Caco-2 (cell line): ENCODE results near the gene CDKAL1. TPM values are rescaled to one million over a fixed set of nuclear protein-coding genes. Genes with fewer than 3 reads are reported as not detected.

ENCODE experiments used
- BruUV-seq: library from RNA; stranded (reverse); fragments of 400-500 nt; replicated peaks from 2 replicates; lab custom pipeline; 2021; lab: Mats Ljungman, UMichigan
- CTCF ChIA-PET: fragments of 300-600 bp; sonication (Branson Sonifier 250); formaldehyde crosslinking; loops from one replicate; lab custom pipeline; 2022; ENCODE audit warnings: antibody characterized with exemption; lab: Charles Lee
- POLR2A ChIA-PET: fragments of 300-600 bp; sonication (Branson Sonifier 250); formaldehyde crosslinking; loops from one replicate; lab custom pipeline; 2022; ENCODE audit warnings: antibody characterized with exemption; lab: Charles Lee
- DNase-seq, 2 experiments: peaks; one replicate each; pipeline versions ENCODE4 v3.0.0 to v3.0.0-alpha.2; 2020 to 2022
- H3K27me3 ChIP-seq: replicated peaks from 2 replicates; pipeline ENCODE4 v1.6.0; 2011; ENCODE audit warnings: low read length; ENCODE audit not compliant: control insufficient read depth, insufficient read depth
- H3K36me3 ChIP-seq: 2 replicates; pipeline ENCODE4 v1.5.1; 2011; ENCODE audit warnings: low read length; ENCODE audit not compliant: control insufficient read depth, insufficient read depth
- H3K4me1 ChIP-seq: fragments of 250-450 bp; sonication (Bioruptor Pico); 2 replicates; pipeline ENCODE4 v1.5.1; 2020; ENCODE audit warnings: mild to moderate bottlenecking
- H3K4me3 ChIP-seq: 2 replicates; pipeline ENCODE4 v1.5.1; 2011; ENCODE audit warnings: low read depth, mild to moderate bottlenecking, control low read depth, low read length
- H3K9me3 ChIP-seq: fragments of 250-450 bp; sonication (Bioruptor Pico); 2 replicates; pipeline ENCODE4 v1.5.1; 2020; ENCODE audit warnings: mild to moderate bottlenecking, moderate library complexity
- H3K27ac Mint-ChIP-seq: one replicate; pipeline ENCODE4 v1.8.0; 2022; ENCODE audit warnings: mixed read lengths; ENCODE audit not compliant: unreplicated experiment
- H3K27me3 Mint-ChIP-seq: one replicate; pipeline ENCODE4 v1.8.0; 2022; ENCODE audit warnings: mixed read lengths; ENCODE audit not compliant: insufficient read depth, unreplicated experiment
- H3K36me3 Mint-ChIP-seq: one replicate; pipeline ENCODE4 v1.8.0; 2022; ENCODE audit warnings: mild to moderate bottlenecking, mixed read lengths; ENCODE audit not compliant: insufficient read depth, unreplicated experiment
- H3K4me1 Mint-ChIP-seq: one replicate; pipeline ENCODE4 v1.8.0; 2022; ENCODE audit warnings: low read depth, mixed read lengths; ENCODE audit not compliant: unreplicated experiment
- H3K4me3 Mint-ChIP-seq: one replicate; pipeline ENCODE4 v1.8.0; 2022; ENCODE audit warnings: mild to moderate bottlenecking, moderate library complexity, mixed read lengths; ENCODE audit not compliant: unreplicated experiment
- H3K9me3 Mint-ChIP-seq: one replicate; pipeline ENCODE4 v1.8.0; 2022; ENCODE audit warnings: mixed read lengths; ENCODE audit not compliant: unreplicated experiment
- CTCF ChIP-seq, 2 experiments: fragments of 200-600 bp in 1 of 2; IDR thresholded peaks; 1 replicate in 1 of 2; 2 replicates in 1 of 2; pipeline versions ENCODE4 v1.5.1 to v1.8.0; 2011 to 2022; ENCODE audit warnings: antibody characterized with exemption in 1 of 2, control low read depth in 1 of 2, inconsistent platforms in 1 of 2, low read depth in 1 of 2, low read length in 1 of 2, mild to moderate bottlenecking in 1 of 2, moderate library complexity in 1 of 2; ENCODE audit not compliant: insufficient read depth in 1 of 2, severe bottlenecking in 1 of 2, unreplicated experiment in 1 of 2
- intact Hi-C: fragments of 100-400 bp; cut with micrococcal nuclease; formaldehyde crosslinking; loops from one replicate; pipeline ENCODE4 v1.10.0; 2022; ENCODE audit not compliant: unreplicated experiment
- total RNA-seq: library from RNA; stranded (reverse); gene quantifications from 2 replicates; pipeline ENCODE4 v1.2.3, GENCODE V29; 2022

Gene CDKAL1
- total RNA-seq, 1 experiment from 2014 or later = 18.7 TPM

GRCh38 chr6:20850686-20851416 is 316.6 kb downstream of the CDKAL1 start:
- H3K27ac Mint-ChIP-seq = no peak overlapping the region
- intact Hi-C loops = no loop called here
- no peaks in the 10 kb centered on the region for H3K9me3 Mint-ChIP-seq
- ChIA-PET CTCF (no interaction called here), POLR2A (no interaction called here)
- H3K27me3 Mint-ChIP-seq = no peaks in the 10 kb centered on the region
- DNase-seq = no peak
- Histone ChIP-seq H3K36me3 (no peaks in the 10 kb centered on the region), H3K4me1 (peaks cover 9% of the 10 kb centered on the region), H3K9me3 (no peaks in the 10 kb centered on the region), H3K27me3 (no peaks in the 10 kb centered on the region), H3K4me3 (no peak overlapping the region)
- no TSS peak for BruUV-seq
- H3K4me1 Mint-ChIP-seq = peaks cover 14% of the 10 kb centered on the region
- H3K4me3 Mint-ChIP-seq = no peak overlapping the region
- H3K36me3 Mint-ChIP-seq = no peaks in the 10 kb centered on the region
- TF ChIP-seq CTCF (IDR thresholded peaks at IDR 0.05; ENCODE audit: insufficient read depth in 1 of 2, low read depth in 1 of 2, low read length in 1 of 2, severe bottlenecking in 1 of 2, unreplicated experiment in 1 of 2) = no peak

- Histone ChIP-seq H3K36me3 (no peaks in the 10 kb centered on the region), H3K4me3 (no peak overlapping the region), H3K4me1 (peaks cover 9% of the 10 kb centered on the region), H3K9me3 (no peaks in the 10 kb centered on the region), H3K27me3 (no peaks in the 10 kb centered on the region)
- DNase-seq = no peak
- no peak for TF ChIP-seq CTCF (IDR thresholded peaks at IDR 0.05; ENCODE audit: insufficient read depth in 1 of 2, low read depth in 1 of 2, low read length in 1 of 2, severe bottlenecking in 1 of 2, unreplicated experiment in 1 of 2)
- H3K27me3 Mint-ChIP-seq = no peaks in the 10 kb centered on the region
- no peak overlapping the region for H3K27ac Mint-ChIP-seq
- intact Hi-C loops = no loop called here
- CTCF ChIA-PET = no interaction called here
- POLR2A ChIA-PET = no interaction called here
- no peaks in the 10 kb centered on the region for H3K9me3 Mint-ChIP-seq
- BruUV-seq = no TSS peak
- no peaks in the 10 kb centered on the region for H3K36me3 Mint-ChIP-seq
- H3K4me1 Mint-ChIP-seq = peaks cover 14% of the 10 kb centered on the region
- no peak overlapping the region for H3K4me3 Mint-ChIP-seq
Measured at GRCh38 chr6:20851795-20852194, 317.5 kb downstream of the CDKAL1 start.

GRCh38 chr6:20853828-20854227 is 319.6 kb downstream of the CDKAL1 start:
- CTCF ChIA-PET = no interaction called here

More at GRCh38 chr6:20853828-20854227, 319.6 kb downstream of the CDKAL1 start:
- Mint-ChIP-seq H3K4me1 (peaks cover 8% of the 10 kb centered on the region), H3K9me3 (no peaks in the 10 kb centered on the region), H3K27ac (no peak overlapping the region), H3K4me3 (no peak overlapping the region), H3K36me3 (no peaks in the 10 kb centered on the region), H3K27me3 (no peaks in the 10 kb centered on the region)
- DNase-seq = no peak
- H3K4me3 ChIP-seq = no peak overlapping the region
- H3K27me3 ChIP-seq = no peaks in the 10 kb centered on the region
- intact Hi-C loops = no loop called here
- POLR2A ChIA-PET = no interaction called here
- H3K4me1 ChIP-seq = peaks cover 9% of the 10 kb centered on the region
- TF ChIP-seq CTCF (IDR thresholded peaks at IDR 0.05; ENCODE audit: insufficient read depth in 1 of 2, low read depth in 1 of 2, low read length in 1 of 2, severe bottlenecking in 1 of 2, unreplicated experiment in 1 of 2) = no peak
- no peaks in the 10 kb centered on the region for H3K36me3 ChIP-seq
- H3K9me3 ChIP-seq = no peaks in the 10 kb centered on the region
- no TSS peak for BruUV-seq
